ENCODE data around the gene PRKD3.

Gene PRKD3

DNA sequence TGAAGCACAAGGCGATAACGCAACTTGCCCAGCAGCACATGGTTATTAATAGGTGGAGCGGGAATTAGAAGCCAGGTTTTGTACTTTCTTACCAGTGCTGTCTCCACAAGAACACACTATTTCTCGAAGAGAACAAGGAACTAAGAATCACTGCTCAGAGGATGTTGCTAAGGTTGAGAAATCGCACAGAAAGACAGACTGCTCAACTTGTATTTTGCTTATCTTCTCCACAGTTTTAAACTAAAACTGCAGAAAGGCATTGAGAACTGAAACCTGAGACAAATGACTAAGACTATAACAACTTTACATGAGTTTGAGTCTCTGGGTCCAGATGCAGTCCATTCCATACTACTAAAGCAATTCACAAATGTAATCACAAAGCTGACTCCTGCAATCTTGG lies 6.2 kb downstream of the PRKD3 start:
- H3K27ac ChIP-seq: no peak overlapping the region
- peaks cover 33% of the 10 kb centered on the region for H3K36me3 ChIP-seq
- no peaks in the 10 kb centered on the region for H3K9me3 ChIP-seq (ENCODE audit: severe bottlenecking)
- H3K4me3 ChIP-seq (ENCODE audit: low read depth, low read length): no peak overlapping the region
- no peak for DNase-seq
- no peaks in the 10 kb centered on the region for H3K27me3 ChIP-seq (ENCODE audit: insufficient read depth, low read depth, severe bottlenecking)
- TF ChIP-seq, protein P1, sequence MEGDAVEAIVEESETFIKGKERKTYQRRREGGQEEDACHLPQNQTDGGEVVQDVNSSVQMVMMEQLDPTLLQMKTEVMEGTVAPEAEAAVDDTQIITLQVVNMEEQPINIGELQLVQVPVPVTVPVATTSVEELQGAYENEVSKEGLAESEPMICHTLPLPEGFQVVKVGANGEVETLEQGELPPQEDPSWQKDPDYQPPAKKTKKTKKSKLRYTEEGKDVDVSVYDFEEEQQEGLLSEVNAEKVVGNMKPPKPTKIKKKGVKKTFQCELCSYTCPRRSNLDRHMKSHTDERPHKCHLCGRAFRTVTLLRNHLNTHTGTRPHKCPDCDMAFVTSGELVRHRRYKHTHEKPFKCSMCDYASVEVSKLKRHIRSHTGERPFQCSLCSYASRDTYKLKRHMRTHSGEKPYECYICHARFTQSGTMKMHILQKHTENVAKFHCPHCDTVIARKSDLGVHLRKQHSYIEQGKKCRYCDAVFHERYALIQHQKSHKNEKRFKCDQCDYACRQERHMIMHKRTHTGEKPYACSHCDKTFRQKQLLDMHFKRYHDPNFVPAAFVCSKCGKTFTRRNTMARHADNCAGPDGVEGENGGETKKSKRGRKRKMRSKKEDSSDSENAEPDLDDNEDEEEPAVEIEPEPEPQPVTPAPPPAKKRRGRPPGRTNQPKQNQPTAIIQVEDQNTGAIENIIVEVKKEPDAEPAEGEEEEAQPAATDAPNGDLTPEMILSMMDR (IDR thresholded peaks at IDR 0.05; ENCODE audit: low read depth, low read length): no peak

DNA sequence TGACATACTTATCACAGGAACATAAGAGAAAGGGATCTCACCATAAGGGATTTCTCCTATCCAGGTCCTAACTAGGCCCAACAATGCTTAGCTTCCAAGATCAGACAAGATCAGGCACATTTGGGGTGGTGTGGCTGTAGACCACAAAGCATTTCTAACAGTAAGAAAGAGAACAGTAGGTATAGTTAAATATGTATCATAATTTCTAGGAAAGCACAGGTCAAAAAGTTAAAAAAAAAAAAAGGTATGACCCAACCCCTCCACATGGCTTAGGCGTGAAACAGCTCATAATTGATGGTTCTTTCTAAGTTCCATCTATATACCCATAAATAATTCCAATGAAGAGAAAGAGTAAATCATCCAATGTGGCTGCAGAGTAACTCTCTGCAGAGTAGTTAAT lies 6.9 kb downstream of the PRKD3 start:
- Histone ChIP-seq H3K27me3 (ENCODE audit: insufficient read depth, low read depth, severe bottlenecking) (no peaks in the 10 kb centered on the region), H3K4me3 (ENCODE audit: low read depth, low read length) (no peak overlapping the region), H3K9me3 (ENCODE audit: severe bottlenecking) (no peaks in the 10 kb centered on the region), H3K27ac (no peak overlapping the region), H3K36me3 (peaks cover 30% of the 10 kb centered on the region)
- TF ChIP-seq, protein P1 (IDR thresholded peaks at IDR 0.05; ENCODE audit: low read depth, low read length): no peak
- DNase-seq: no peak

DNA sequence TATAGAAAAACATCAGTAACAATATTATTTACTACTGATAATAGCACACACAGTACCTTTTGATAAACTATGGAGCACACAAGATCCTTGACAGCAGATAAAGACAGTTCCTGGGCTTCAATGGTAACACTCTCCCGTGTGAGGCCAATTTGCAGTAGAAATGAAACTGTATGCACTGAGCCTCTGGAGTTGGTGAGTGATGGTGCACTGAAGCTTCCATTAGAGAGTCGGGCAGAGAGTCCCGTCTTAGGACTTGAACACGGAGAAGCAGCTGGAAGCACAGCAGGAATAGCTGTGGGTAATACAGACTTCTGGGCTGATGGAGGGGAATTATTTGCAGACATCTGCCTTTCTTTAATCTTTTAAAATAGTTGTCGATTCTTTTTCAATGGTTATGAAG lies 8.5 kb downstream of the PRKD3 start:
- TF ChIP-seq, protein P1 (IDR thresholded peaks at IDR 0.05; ENCODE audit: low read depth, low read length): no peak
- Histone ChIP-seq H3K9me3 (ENCODE audit: severe bottlenecking) (no peaks in the 10 kb centered on the region), H3K4me3 (ENCODE audit: low read depth, low read length) (no peak overlapping the region), H3K27ac (no peak overlapping the region), H3K27me3 (ENCODE audit: insufficient read depth, low read depth, severe bottlenecking) (no peaks in the 10 kb centered on the region), H3K36me3 (peaks cover 35% of the 10 kb centered on the region)
- no peak for DNase-seq

DNA sequence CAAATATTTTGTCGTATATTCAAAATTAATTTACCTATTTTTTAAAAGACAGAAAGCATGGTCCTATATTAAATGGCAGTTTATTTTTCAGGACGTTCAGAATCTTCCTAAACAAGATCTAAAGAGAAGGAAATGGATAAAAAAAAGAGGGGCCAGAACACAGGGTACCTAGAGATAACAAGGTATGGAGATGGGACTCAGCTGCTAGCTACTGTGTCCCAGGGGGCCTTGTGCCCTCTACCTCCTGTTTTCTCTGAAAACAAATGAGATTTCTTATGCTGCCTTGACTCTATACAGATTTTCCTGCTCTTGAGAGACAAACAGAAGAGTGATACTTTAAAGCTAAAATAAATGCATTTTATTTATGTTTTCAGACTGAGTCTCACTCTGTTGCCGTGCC lies 9.3 kb downstream of the PRKD3 start:
- Histone ChIP-seq H3K27me3 (ENCODE audit: insufficient read depth, low read depth, severe bottlenecking) (no peaks in the 10 kb centered on the region), H3K27ac (no peak overlapping the region), H3K36me3 (peaks cover 43% of the 10 kb centered on the region), H3K4me3 (ENCODE audit: low read depth, low read length) (no peak overlapping the region), H3K9me3 (ENCODE audit: severe bottlenecking) (no peaks in the 10 kb centered on the region)
- no peak for DNase-seq
- TF ChIP-seq, protein P1 (IDR thresholded peaks at IDR 0.05; ENCODE audit: low read depth, low read length): no peak

DNA sequence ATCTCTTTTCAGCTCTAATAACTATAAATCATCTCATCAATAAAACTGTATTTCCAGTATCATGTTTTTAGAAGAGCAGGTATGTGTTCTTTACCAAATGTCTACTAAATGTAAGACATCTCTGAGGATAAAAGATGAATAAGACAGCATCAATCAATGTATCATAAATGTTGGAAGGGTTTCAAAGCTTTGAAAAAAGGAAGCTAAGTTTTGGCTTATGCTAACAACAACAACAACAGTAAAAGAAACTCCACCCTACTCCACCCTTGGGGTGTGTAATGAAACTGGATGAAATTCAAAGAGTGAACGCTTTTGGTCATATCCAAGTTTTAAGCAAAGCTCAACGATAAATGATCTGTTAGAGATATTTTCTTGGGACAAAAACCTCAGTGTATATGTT lies 17.1 kb downstream of the PRKD3 start:
- Histone ChIP-seq H3K4me3 (ENCODE audit: low read depth, low read length) (no peak overlapping the region), H3K27me3 (ENCODE audit: insufficient read depth, low read depth, severe bottlenecking) (no peaks in the 10 kb centered on the region), H3K27ac (no peak overlapping the region), H3K9me3 (ENCODE audit: severe bottlenecking) (no peaks in the 10 kb centered on the region), H3K36me3 (peaks cover 31% of the 10 kb centered on the region)
- DNase-seq: no peak
- TF ChIP-seq, protein P1 (IDR thresholded peaks at IDR 0.05; ENCODE audit: low read depth, low read length): no peak

DNA sequence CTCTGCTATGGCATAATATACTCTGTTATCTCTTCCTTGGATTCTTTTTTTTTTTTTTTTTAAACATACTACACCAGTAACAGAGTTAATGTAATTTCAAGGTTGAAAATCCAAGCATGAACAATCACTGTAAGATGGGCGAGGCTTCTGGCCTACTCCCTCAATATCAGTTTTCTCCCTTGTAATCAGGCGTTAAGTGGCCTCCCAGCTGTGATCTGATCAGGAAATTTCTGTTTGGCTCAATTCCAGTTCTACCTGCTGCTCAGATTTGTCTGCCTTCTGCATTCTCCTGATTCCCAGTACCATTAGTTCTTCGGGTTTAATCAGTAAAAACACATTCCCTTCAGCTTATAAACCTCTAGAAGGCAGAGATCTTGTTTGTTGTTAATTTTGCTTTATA lies 18.6 kb downstream of the PRKD3 start:
- Histone ChIP-seq H3K36me3 (peaks cover 26% of the 10 kb centered on the region), H3K27me3 (ENCODE audit: insufficient read depth, low read depth, severe bottlenecking) (no peaks in the 10 kb centered on the region), H3K27ac (no peak overlapping the region), H3K9me3 (ENCODE audit: severe bottlenecking) (no peaks in the 10 kb centered on the region), H3K4me3 (ENCODE audit: low read depth, low read length) (no peak overlapping the region)
- DNase-seq: no peak
- TF ChIP-seq, protein P1 (IDR thresholded peaks at IDR 0.05; ENCODE audit: low read depth, low read length): no peak

All from WERI-Rb-1 (cell line).